Measurements from ENCODE around the gene DLST. TPM values are rescaled to one million over a fixed set of nuclear protein-coding genes. Genes with fewer than 3 reads are reported as not detected.

DLST gene
- polyA plus RNA-seq, 1 donor (not counting 4 experiments of a cell fraction or from before 2014, with no cell fraction given): 114 TPM

DNA sequence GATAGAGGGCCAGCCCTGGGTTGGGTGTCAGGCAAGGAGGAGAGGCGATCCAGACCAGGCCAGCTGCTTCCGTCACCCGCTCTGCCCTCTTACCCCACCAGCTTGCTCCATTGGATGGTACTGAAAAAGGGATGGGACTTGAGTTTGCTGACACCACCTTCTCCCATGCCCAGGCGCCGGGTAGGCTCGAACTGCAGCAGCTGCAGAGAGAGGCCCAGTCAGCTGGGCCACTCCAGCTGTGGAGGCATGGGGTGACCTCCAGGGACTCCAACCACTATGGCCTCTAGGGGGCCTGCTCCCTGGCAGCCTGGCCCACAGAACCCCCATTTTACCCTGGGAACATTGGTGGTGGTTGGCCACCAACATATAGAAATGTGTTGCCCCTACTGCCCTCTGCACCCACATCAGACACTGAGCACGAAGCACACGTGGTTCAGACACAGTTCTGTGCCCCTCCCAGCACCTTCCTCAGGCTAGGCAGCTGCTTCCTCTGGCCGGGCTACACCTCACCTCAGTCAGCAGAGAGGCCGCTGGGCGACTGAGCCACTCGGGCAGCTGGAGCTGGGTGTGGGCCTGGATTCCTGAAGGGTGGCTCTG is 25.3 kb downstream of the DLST start:
- no peak for DNase-seq (ENCODE audit: low read depth, low spot score)
- dilution Hi-C loops (cut with MboI; ENCODE audit: extremely low pct_ligation_motif_present, low sequenced_read_pairs): no loop called here
- no peak for FAIRE-seq

DNA sequence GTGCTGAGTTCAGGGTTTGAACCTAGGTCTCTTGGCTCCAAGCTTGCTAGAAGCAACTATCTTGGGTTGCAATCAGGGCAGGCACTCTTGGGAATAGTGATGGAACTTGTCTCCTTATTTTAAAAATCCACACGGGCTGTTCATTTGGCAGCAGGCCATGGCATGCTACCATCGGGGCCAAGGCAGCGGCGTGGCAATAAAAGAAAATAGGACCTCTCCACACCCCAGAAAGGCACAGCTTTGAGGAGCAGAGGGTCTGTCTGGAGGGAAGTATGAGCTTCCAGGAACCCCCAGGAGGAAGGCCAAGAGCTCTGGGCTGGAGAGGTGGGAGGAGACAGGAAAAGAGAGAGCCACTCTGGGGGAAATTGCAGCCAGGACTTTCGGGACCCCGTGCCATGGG is 26.0 kb downstream of the DLST start:
- Histone ChIP-seq H3K4me3 (ENCODE audit: control insufficient read depth in 2 of 3, extremely low read depth in 1 of 3, insufficient read depth in 2 of 3, low read depth in 1 of 3, low read length in 3 of 3) (no peak overlapping the region), H3K27me3 (ENCODE audit: control insufficient read depth, extremely low read depth, insufficient read depth, low read length) (no peaks in the 10 kb centered on the region), H3K9ac (ENCODE audit: control insufficient read depth, extremely low read depth, insufficient read depth, low read length) (no peak overlapping the region), H3K9me3 (ENCODE audit: control insufficient read depth, low read depth, low read length) (no peaks in the 10 kb centered on the region), H3K79me2 (ENCODE audit: control insufficient read depth, insufficient read depth, low read length) (no peaks in the 10 kb centered on the region), H4K20me1 (ENCODE audit: control insufficient read depth, extremely low read depth, insufficient read depth, low read length) (no peaks in the 10 kb centered on the region), H3K4me1 (ENCODE audit: control insufficient read depth, extremely low read depth, insufficient read depth, low read length) (peaks cover 6% of the 10 kb centered on the region), H3K27ac (ENCODE audit: control insufficient read depth, insufficient read depth, low read length) (no peak overlapping the region), H3K36me3 (ENCODE audit: control insufficient read depth in 2 of 2, extremely low read depth in 1 of 2, insufficient read depth in 2 of 2, low read length in 2 of 2) (peaks cover 13 to 21% of the 10 kb centered on the region in 2 experiments), H3K4me2 (ENCODE audit: control insufficient read depth, extremely low read depth, insufficient read depth, low read depth, low read length) (no peak overlapping the region), H3K9me1 (ENCODE audit: control insufficient read depth, extremely low read depth, insufficient read depth, low read length) (no peaks in the 10 kb centered on the region), H2AFZ (ENCODE audit: control insufficient read depth, low read length) (no peak overlapping the region)
- TF ChIP-seq EZH2 (IDR thresholded peaks at IDR 0.05; ENCODE audit: low read length): no peak
- TF ChIP-seq, protein P1, sequence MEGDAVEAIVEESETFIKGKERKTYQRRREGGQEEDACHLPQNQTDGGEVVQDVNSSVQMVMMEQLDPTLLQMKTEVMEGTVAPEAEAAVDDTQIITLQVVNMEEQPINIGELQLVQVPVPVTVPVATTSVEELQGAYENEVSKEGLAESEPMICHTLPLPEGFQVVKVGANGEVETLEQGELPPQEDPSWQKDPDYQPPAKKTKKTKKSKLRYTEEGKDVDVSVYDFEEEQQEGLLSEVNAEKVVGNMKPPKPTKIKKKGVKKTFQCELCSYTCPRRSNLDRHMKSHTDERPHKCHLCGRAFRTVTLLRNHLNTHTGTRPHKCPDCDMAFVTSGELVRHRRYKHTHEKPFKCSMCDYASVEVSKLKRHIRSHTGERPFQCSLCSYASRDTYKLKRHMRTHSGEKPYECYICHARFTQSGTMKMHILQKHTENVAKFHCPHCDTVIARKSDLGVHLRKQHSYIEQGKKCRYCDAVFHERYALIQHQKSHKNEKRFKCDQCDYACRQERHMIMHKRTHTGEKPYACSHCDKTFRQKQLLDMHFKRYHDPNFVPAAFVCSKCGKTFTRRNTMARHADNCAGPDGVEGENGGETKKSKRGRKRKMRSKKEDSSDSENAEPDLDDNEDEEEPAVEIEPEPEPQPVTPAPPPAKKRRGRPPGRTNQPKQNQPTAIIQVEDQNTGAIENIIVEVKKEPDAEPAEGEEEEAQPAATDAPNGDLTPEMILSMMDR (optimal IDR thresholded peaks at IDR 0.05 in 1 of 3, IDR thresholded peaks at IDR 0.05 in 1 of 3, conservative IDR thresholded peaks at IDR 0.05 in 1 of 3; ENCODE audit: extremely low read depth in 1 of 3, insufficient read depth in 2 of 3, low read length in 3 of 3): no peak
- DNase-seq (ENCODE audit: low read depth, low spot score) (no peak), FAIRE-seq (no peak)
- dilution Hi-C loops (cut with MboI; ENCODE audit: extremely low pct_ligation_motif_present, low sequenced_read_pairs): no loop called here

More for the DNA sequence above, 25.3 kb downstream of the DLST start:
- Histone ChIP-seq H3K9me3 (ENCODE audit: control insufficient read depth, low read depth, low read length) (no peaks in the 10 kb centered on the region), H3K4me1 (ENCODE audit: control insufficient read depth, extremely low read depth, insufficient read depth, low read length) (peaks cover 6% of the 10 kb centered on the region), H3K9ac (ENCODE audit: control insufficient read depth, extremely low read depth, insufficient read depth, low read length) (no peak overlapping the region), H3K36me3 (ENCODE audit: control insufficient read depth in 2 of 2, extremely low read depth in 1 of 2, insufficient read depth in 2 of 2, low read length in 2 of 2) (peaks cover 13 to 27% of the 10 kb centered on the region in 2 experiments), H2AFZ (ENCODE audit: control insufficient read depth, low read length) (no peak overlapping the region), H4K20me1 (ENCODE audit: control insufficient read depth, extremely low read depth, insufficient read depth, low read length) (no peaks in the 10 kb centered on the region), H3K27ac (ENCODE audit: control insufficient read depth, insufficient read depth, low read length) (no peak overlapping the region), H3K4me2 (ENCODE audit: control insufficient read depth, extremely low read depth, insufficient read depth, low read depth, low read length) (no peak overlapping the region), H3K9me1 (ENCODE audit: control insufficient read depth, extremely low read depth, insufficient read depth, low read length) (no peaks in the 10 kb centered on the region), H3K4me3 (ENCODE audit: control insufficient read depth in 2 of 3, extremely low read depth in 1 of 3, insufficient read depth in 2 of 3, low read depth in 1 of 3, low read length in 3 of 3) (no peak overlapping the region), H3K27me3 (ENCODE audit: control insufficient read depth, extremely low read depth, insufficient read depth, low read length) (no peaks in the 10 kb centered on the region), H3K79me2 (ENCODE audit: control insufficient read depth, insufficient read depth, low read length) (no peaks in the 10 kb centered on the region)
- TF ChIP-seq, protein P1 (optimal IDR thresholded peaks at IDR 0.05 in 1 of 3, IDR thresholded peaks at IDR 0.05 in 1 of 3, conservative IDR thresholded peaks at IDR 0.05 in 1 of 3; ENCODE audit: extremely low read depth in 1 of 3, insufficient read depth in 2 of 3, low read length in 3 of 3): peak; percentile 25 to 68 (median 45)
- no peak for TF ChIP-seq EZH2 (IDR thresholded peaks at IDR 0.05; ENCODE audit: low read length)
